GM20000 (cell line): Measurements from ENCODE around the gene SMO.
"Not testable (repeated sequence)": the region's sequence is repeated elsewhere in the genome, so short reads cannot be mapped to it uniquely, and the experiment has no call there.

Experiments
- DNase-seq: peaks from one replicate; pipeline ENCODE4 v3.0.0; 2012; ENCODE audit warnings: low spot score
- CTCF ChIP-seq: IDR thresholded peaks from 2 replicates; pipeline ENCODE4 v1.5.1; 2012; ENCODE audit warnings: mild to moderate bottlenecking, control low read depth; ENCODE audit errors: extremely low read depth, missing control alignments

SMO gene

GRCh38 chr7:129240119-129240820 lies 51.8 kb downstream of the SMO start:
- no peak for DNase-seq
- TF ChIP-seq CTCF: no peak

- DNase-seq: no peak
Measured at GRCh38 chr7:129244220-129244619, 55.8 kb downstream of the SMO start.

GRCh38 chr7:129245533-129245932 lies 57.1 kb downstream of the SMO start:
- no peak for TF ChIP-seq CTCF
- DNase-seq: no peak

More at GRCh38 chr7:129244220-129244619, 55.8 kb downstream of the SMO start:
- no peak for TF ChIP-seq CTCF

GRCh38 chr7:129247087-129247486 lies 58.7 kb downstream of the SMO start:
- no peak for TF ChIP-seq CTCF
- DNase-seq: no peak

GRCh38 chr7:129252128-129252527 lies 63.7 kb downstream of the SMO start:
- no peak for TF ChIP-seq CTCF
- no peak for DNase-seq

- not testable (repeated sequence) for DNase-seq
Measured at GRCh38 chr7:129252603-129253002, 64.2 kb downstream of the SMO start.

GRCh38 chr7:129255800-129256199 lies 67.4 kb downstream of the SMO start:
- TF ChIP-seq CTCF: no peak
- DNase-seq: no peak

GRCh38 chr7:129256221-129256620 lies 67.8 kb downstream of the SMO start:
- DNase-seq: no peak
- TF ChIP-seq CTCF: no peak
